IMR-90 (cell line): ENCODE results near the gene PTPRC. TPM values are rescaled to one million over a fixed set of nuclear protein-coding genes. Genes with fewer than 3 reads are reported as not detected.

Experiments
- ATAC-seq: fragments of 200-7000 bp; cut with Tn5 transposase; 2 replicates; pipeline ENCODE4 v1.9.1; 2020; ENCODE audit warnings: low read depth, mild to moderate bottlenecking, moderate library complexity
- BruUV-seq: library from RNA; stranded (reverse); fragments of 400-500 nt; replicated peaks from 2 replicates; lab custom pipeline; 2021; lab: Mats Ljungman, UMichigan
- CTCF ChIA-PET: fragments of 300-600 bp; formaldehyde crosslinking; extraction: SDS; loops from one replicate; lab custom pipeline; 2021; ENCODE audit warnings: antibody characterized with exemption; lab: Yijun Ruan, JAX
- POLR2A ChIA-PET: fragments of 300-600 bp; sonication (Branson Sonifier 250); formaldehyde crosslinking; loops from one replicate; lab custom pipeline; 2022; ENCODE audit warnings: antibody characterized with exemption; ENCODE audit not compliant: unreplicated experiment; lab: Charles Lee
- DNase-seq: peaks from one replicate; pipeline ENCODE4 v3.0.0; 2013
- H2AFZ ChIP-seq: replicated peaks from 2 replicates; pipeline ENCODE3; 2013; ENCODE audit warnings: low read length, mild to moderate bottlenecking; ENCODE audit not compliant: poor library complexity
- H2AK5ac ChIP-seq: 2 replicates; pipeline ENCODE4 v1.6.1; 2013; ENCODE audit warnings: low read depth, low read length, inconsistent platforms
- H2AK9ac ChIP-seq: replicated peaks from 2 replicates; pipeline ENCODE3; 2013; ENCODE audit warnings: mild to moderate bottlenecking, low read depth, low read length, moderate library complexity; ENCODE audit not compliant: poor library complexity
- H2BK120ac ChIP-seq: 2 replicates; pipeline ENCODE4 v1.6.1; 2013; ENCODE audit warnings: low read depth, low read length, inconsistent platforms
- H2BK15ac ChIP-seq: 3 replicates; pipeline ENCODE4 v1.6.1; 2013; ENCODE audit warnings: low read depth, low read length, inconsistent platforms
- H2BK20ac ChIP-seq: 2 replicates; pipeline ENCODE4 v1.6.1; 2013; ENCODE audit warnings: low read depth, mild to moderate bottlenecking, inconsistent platforms, low read length, moderate library complexity
- H2BK5ac ChIP-seq: 2 replicates; pipeline ENCODE4 v1.6.1; 2013; ENCODE audit warnings: mild to moderate bottlenecking, low read depth, low read length, inconsistent platforms; ENCODE audit not compliant: poor library complexity, severe bottlenecking
- H3K14ac ChIP-seq: replicated peaks from 2 replicates; pipeline ENCODE4 v1.6.1; 2013; ENCODE audit warnings: low read depth, low read length, inconsistent platforms
- H3K18ac ChIP-seq: 2 replicates; pipeline ENCODE4 v1.6.1; 2013; ENCODE audit warnings: low read depth, low read length, control low read depth
- H3K23ac ChIP-seq: 2 replicates; pipeline ENCODE4 v1.6.1; 2013; ENCODE audit warnings: low read depth, low read length, inconsistent platforms
- H3K27ac ChIP-seq: 2 replicates; pipeline ENCODE4 v1.5.1; 2013; ENCODE audit warnings: mild to moderate bottlenecking, control low read depth, low read length; ENCODE audit not compliant: insufficient read depth
- H3K27me3 ChIP-seq: 2 replicates; pipeline ENCODE4 v1.6.1; 2013; ENCODE audit warnings: low read length; ENCODE audit not compliant: control insufficient read depth, insufficient read depth
- H3K36me3 ChIP-seq: 2 replicates; pipeline ENCODE4 v1.6.1; 2013; ENCODE audit warnings: low read length, mixed read lengths; ENCODE audit not compliant: control insufficient read depth, insufficient read depth
- H3K4ac ChIP-seq: 2 replicates; pipeline ENCODE4 v1.6.1; 2013; ENCODE audit warnings: low read depth, low read length, inconsistent platforms
- H3K4me1 ChIP-seq: 2 replicates; pipeline ENCODE4 v1.6.1; 2013; ENCODE audit warnings: low read length, mixed read lengths; ENCODE audit not compliant: control insufficient read depth, insufficient read depth
- H3K4me2 ChIP-seq: 2 replicates; pipeline ENCODE4 v1.6.1; 2013; ENCODE audit warnings: low read depth, mild to moderate bottlenecking, control low read depth, low read length, moderate library complexity
- H3K4me3 ChIP-seq: 2 replicates; pipeline ENCODE4 v1.5.1; 2013; ENCODE audit warnings: low read depth, mild to moderate bottlenecking, control low read depth, low read length, moderate library complexity; ENCODE audit not compliant: insufficient read depth
- H3K56ac ChIP-seq: 2 replicates; pipeline ENCODE4 v1.6.1; 2013; ENCODE audit warnings: low read length, inconsistent platforms; ENCODE audit not compliant: insufficient read depth; ENCODE audit errors: extremely low read depth
- H3K79me1 ChIP-seq, 2 experiments: 2 replicates each; pipeline ENCODE4 v1.6.1; 2013; ENCODE audit warnings: low read length in 2 of 2, inconsistent platforms in 1 of 2, low read depth in 1 of 2
- H3K9ac ChIP-seq: 2 replicates; pipeline ENCODE4 v1.6.1; 2013; ENCODE audit warnings: low read depth, low read length, control low read depth
- H3K9me1 ChIP-seq: 2 replicates; pipeline ENCODE4 v1.6.1; 2013; ENCODE audit warnings: low read length, inconsistent platforms; ENCODE audit not compliant: insufficient read depth
- H3K9me3 ChIP-seq: 2 replicates; pipeline ENCODE4 v1.6.1; 2013; ENCODE audit warnings: low read length; ENCODE audit not compliant: control insufficient read depth, insufficient read depth
- H4K20me1 ChIP-seq: 2 replicates; pipeline ENCODE4 v1.6.1; 2013; ENCODE audit warnings: low read length, inconsistent platforms; ENCODE audit not compliant: insufficient read depth
- H4K5ac ChIP-seq: 2 replicates; pipeline ENCODE4 v1.6.1; 2013; ENCODE audit warnings: mild to moderate bottlenecking, low read depth, low read length, control low read depth
- H4K8ac ChIP-seq, 2 experiments: 2 replicates each; pipeline ENCODE4 v1.6.1; 2013; ENCODE audit warnings: low read depth in 2 of 2, low read length in 2 of 2, control low read depth in 1 of 2, inconsistent platforms in 1 of 2
- H4K91ac ChIP-seq: 2 replicates; pipeline ENCODE4 v1.6.1; 2013; ENCODE audit warnings: low read depth, low read length, inconsistent platforms; ENCODE audit not compliant: insufficient read depth
- FOS ChIP-seq: fragments of 150-350 bp; IDR thresholded peaks from 2 replicates; pipeline ENCODE4 v1.6.1; 2016; ENCODE audit warnings: low read depth, low read length
- RFX5 ChIP-seq: IDR thresholded peaks from 2 replicates; pipeline ENCODE4 v1.8.0; 2012; ENCODE audit warnings: low read depth, mild to moderate bottlenecking, low read length, moderate library complexity
- WGBS, 2 experiments: methylation state at CpG; one replicate each; pipeline versions ENCODE4 v1.1.5 to v1.1.7; 2013; ENCODE audit warnings: missing lambda C conversion rate in 2 of 2; ENCODE audit not compliant: insufficient read length in 1 of 2; ENCODE audit errors: extremely low coverage in 2 of 2; 5-methylcytosine and 5-hydroxymethylcytosine counted together
- dilution Hi-C: fragments of 300-500 bp; cut with HindIII; formaldehyde crosslinking; loops from one replicate; pipeline ENCODE4 v1.14.3; 2018; ENCODE audit warnings: low sequenced_read_pairs; ENCODE audit not compliant: unreplicated experiment
- in situ Hi-C: fragments of 300-500 bp; cut with MboI; formaldehyde crosslinking; loops from 3 replicates; pipeline ENCODE4 v1.14.3; 2019; ENCODE audit warnings: low sequenced_read_pairs, inconsistent platforms, mixed read lengths
- intact Hi-C: fragments of 100-400 bp; cut with micrococcal nuclease; formaldehyde crosslinking; loops from 2 replicates; pipeline ENCODE4 v1.10.0; 2022
- polyA plus RNA-seq, 3 experiments: library from polyadenylated mRNA; depleted of rRNA; stranded (reverse); fragments of >200 nt; gene quantifications; 2 replicates each; pipeline ENCODE4 v1.2.3, GENCODE V29; 2012; ENCODE audit warnings: low replicate concordance in 1 of 3
- total RNA-seq: library from RNA; depleted of rRNA; stranded (reverse); fragments of >200 nt; gene quantifications from 2 replicates; pipeline ENCODE4 v1.2.3, GENCODE V29; 2012
- TF ChIP-seq, protein P1 (sequence below): fragments of 150-350 bp; IDR thresholded peaks from 2 replicates; pipeline ENCODE4 v1.6.1; 2017; ENCODE audit warnings: mild to moderate bottlenecking, antibody characterized with exemption, low read length, low read depth

The PTPRC gene
- total and polyA plus RNA-seq, 2 of the 4 experiments (the other 2 are of a cell fraction) = not detected

DNA sequence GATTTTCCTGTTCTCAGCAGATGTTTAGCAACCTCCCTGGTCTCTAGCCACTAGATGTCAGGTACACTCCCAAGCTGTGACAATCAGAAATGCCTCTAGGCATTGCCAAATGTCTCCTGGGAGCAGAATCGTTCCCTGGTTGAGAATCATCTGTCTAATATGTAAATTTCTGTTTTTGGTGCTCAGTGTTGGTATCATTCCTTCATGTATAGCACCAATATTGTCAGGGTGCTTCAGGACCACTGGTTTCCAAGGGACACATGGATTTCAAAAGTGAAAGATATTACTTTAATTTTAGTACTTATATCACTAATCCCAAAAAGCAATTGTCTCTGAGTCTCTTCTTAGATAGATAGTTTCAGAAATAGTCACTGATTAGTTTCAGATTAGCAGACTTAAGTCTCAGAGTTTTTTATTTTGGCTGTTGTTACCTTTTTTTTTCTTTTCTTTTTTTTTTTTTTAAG, 160.1 kb downstream of the PTPRC start:
- CTCF ChIA-PET = interaction anchor here (0.6 to 1.1 kb wide), 3 partner anchors 11 to 1714 kb away, joined by 3 to 5 read pairs (median 4); no protein-coding TSS in a partner anchor
- no TSS peak for BruUV-seq
- in situ Hi-C loops = loop anchor here (25.0 kb wide), 1 partner anchor 313 kb away; no protein-coding TSS in a partner anchor

More for the DNA sequence above, 160.1 kb downstream of the PTPRC start:
- H3K27me3 ChIP-seq = no peaks in the 10 kb centered on the region
- ATAC-seq (no peak), DNase-seq (no peak)
- no peak overlapping the region for H4K91ac ChIP-seq
- no peak overlapping the region for H4K5ac ChIP-seq
- no peak overlapping the region for H2BK120ac ChIP-seq
- H3K14ac ChIP-seq = no peak overlapping the region
- H2AFZ ChIP-seq = no peak overlapping the region
- no peak overlapping the region for H3K18ac ChIP-seq
- POLR2A ChIA-PET = interaction anchor here (0.7 kb wide), 1 partner anchor 771 kb away, joined by 6 read pairs; no protein-coding TSS in a partner anchor
- H2BK15ac ChIP-seq = no peak overlapping the region
- no peak overlapping the region for H3K56ac ChIP-seq
- H4K8ac ChIP-seq = no peak overlapping the region
- no peaks in the 10 kb centered on the region for H3K79me1 ChIP-seq
- H3K4me1 ChIP-seq = peaks cover 1% of the 10 kb centered on the region; the same call in 1 of the 2 replicates
- no peak overlapping the region for H3K27ac ChIP-seq
- H4K20me1 ChIP-seq = no peaks in the 10 kb centered on the region
- H2AK9ac ChIP-seq = no peak overlapping the region
- no peak overlapping the region for H3K4me3 ChIP-seq
- no peaks in the 10 kb centered on the region for H3K9me1 ChIP-seq
- H2BK20ac ChIP-seq = no peak overlapping the region
- no peak overlapping the region for H2BK5ac ChIP-seq
- TF ChIP-seq FOS (no peak), RFX5 (no peak)
- TF ChIP-seq, protein P1, sequence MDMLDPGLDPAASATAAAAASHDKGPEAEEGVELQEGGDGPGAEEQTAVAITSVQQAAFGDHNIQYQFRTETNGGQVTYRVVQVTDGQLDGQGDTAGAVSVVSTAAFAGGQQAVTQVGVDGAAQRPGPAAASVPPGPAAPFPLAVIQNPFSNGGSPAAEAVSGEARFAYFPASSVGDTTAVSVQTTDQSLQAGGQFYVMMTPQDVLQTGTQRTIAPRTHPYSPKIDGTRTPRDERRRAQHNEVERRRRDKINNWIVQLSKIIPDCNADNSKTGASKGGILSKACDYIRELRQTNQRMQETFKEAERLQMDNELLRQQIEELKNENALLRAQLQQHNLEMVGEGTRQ = no peak
- H3K4ac ChIP-seq = no peak overlapping the region
- H2AK5ac ChIP-seq = no peak overlapping the region
- H3K4me2 ChIP-seq = no peak overlapping the region
- H3K36me3 ChIP-seq = no peaks in the 10 kb centered on the region
- WGBS, 2 experiments = no CpG with 5 or more reads among the region's 1 CpG
- peaks cover 16% of the 10 kb centered on the region for H3K9me3 ChIP-seq
- no peak overlapping the region for H3K23ac ChIP-seq
- H3K9ac ChIP-seq = no peak overlapping the region
- dilution Hi-C loops (no loop called here), intact Hi-C loops (no loop called here)
